Activated naive CD4-positive, alpha-beta T cell treated with Interleukin-2 at 50 U/mL for 16 hours (primary cell): ENCODE data around the gene KIAA1217.
"Not testable (repeated sequence)": the region's sequence is repeated elsewhere in the genome, so short reads cannot be mapped to it uniquely, and the experiment has no call there.

Experiments
- DNase-seq: peaks from one replicate; pipeline ENCODE4 v3.0.0-alpha.2; 2020

KIAA1217 gene

GRCh38 chr10:24341371-24341770, 132.4 kb downstream of the KIAA1217 start:
- DNase-seq: no peak

- no peak for DNase-seq
These were observed 133.0 kb downstream of the KIAA1217 start for GRCh38 chr10:24341897-24342296.

- no peak for DNase-seq
These were observed 134.7 kb downstream of the KIAA1217 start for GRCh38 chr10:24343686-24344085.

- DNase-seq: no peak
These were observed 135.3 kb downstream of the KIAA1217 start for GRCh38 chr10:24344279-24344678.

GRCh38 chr10:24344695-24345463, 135.9 kb downstream of the KIAA1217 start:
- no peak for DNase-seq

- DNase-seq: no peak
These were observed 138.1 kb downstream of the KIAA1217 start for GRCh38 chr10:24346877-24347519.

- DNase-seq: no peak
These were observed 140.6 kb downstream of the KIAA1217 start for GRCh38 chr10:24349379-24350001.

GRCh38 chr10:24350070-24350921, 141.4 kb downstream of the KIAA1217 start:
- DNase-seq: no peak

- not testable (repeated sequence) for DNase-seq
These were observed 141.9 kb downstream of the KIAA1217 start for GRCh38 chr10:24350922-24351225.

GRCh38 chr10:24351961-24352360, 143.0 kb downstream of the KIAA1217 start:
- DNase-seq: no peak

GRCh38 chr10:24352399-24352798, 143.5 kb downstream of the KIAA1217 start:
- DNase-seq: no peak

- no peak for DNase-seq
These were observed 144.4 kb downstream of the KIAA1217 start for GRCh38 chr10:24353319-24353718.

- no peak for DNase-seq
These were observed 146.2 kb downstream of the KIAA1217 start for GRCh38 chr10:24355056-24355688.

- DNase-seq: no peak
These were observed 148.5 kb downstream of the KIAA1217 start for GRCh38 chr10:24357344-24358004.

GRCh38 chr10:24358022-24358421, 149.1 kb downstream of the KIAA1217 start:
- no peak for DNase-seq

- DNase-seq: peak; percentile 17
These were observed 151.6 kb downstream of the KIAA1217 start for GRCh38 chr10:24360282-24361127.

- no peak for DNase-seq
These were observed 154.1 kb downstream of the KIAA1217 start for GRCh38 chr10:24363070-24363469.

GRCh38 chr10:24367688-24368087, 158.8 kb downstream of the KIAA1217 start:
- DNase-seq: no peak

GRCh38 chr10:24370877-24371276, 161.9 kb downstream of the KIAA1217 start:
- no peak for DNase-seq

GRCh38 chr10:24371396-24371795, 162.5 kb downstream of the KIAA1217 start:
- DNase-seq: no peak
